B cell (primary cell): ENCODE results near the gene AIG1. TPM values are rescaled to one million over a fixed set of nuclear protein-coding genes. Genes with fewer than 3 reads are reported as not detected.
A peak's percentile ranks its signal among the peaks of the same experiment; 100 is the strongest.
"Not testable (repeated sequence)": the region's sequence is repeated elsewhere in the genome, so short reads cannot be mapped to it uniquely, and the experiment has no call there.

ENCODE experiments used
- ATAC-seq: fragments of 200-7000 bp; cut with Tn5 transposase; one replicate; pipeline ENCODE4 v1.10.0; 2021; ENCODE audit warnings: low read depth, mild to moderate bottlenecking, moderate number of reproducible peaks, moderate library complexity
- CTCF ChIA-PET: fragments of 350-600 bp; sonication (Branson Sonifier 250); formaldehyde crosslinking; loops from one replicate; lab custom pipeline; 2021; ENCODE audit warnings: antibody characterized with exemption, inconsistent platforms; lab: Charles Lee
- POLR2A ChIA-PET: fragments of 350-600 bp; sonication (Branson Sonifier 250); formaldehyde crosslinking; loops from one replicate; lab custom pipeline; 2021; ENCODE audit warnings: antibody characterized with exemption; lab: Charles Lee
- DNase-seq: peaks from one replicate; pipeline ENCODE4 v3.0.0; 2013
- H2AFZ ChIP-seq: 2 replicates; pipeline ENCODE4 v1.6.1; 2012; ENCODE audit warnings: mild to moderate bottlenecking, low read depth, low read length; ENCODE audit not compliant: insufficient read depth, poor library complexity, severe bottlenecking
- H3K27ac ChIP-seq, 2 donors: 1 replicate in 1 of 2; 2 replicates in 1 of 2; pipeline ENCODE4 v1.5.1; 2012 to 2013; ENCODE audit warnings: low read length in 2 of 2, mild to moderate bottlenecking in 2 of 2, moderate library complexity in 1 of 2
- H3K27me3 ChIP-seq, 4 experiments: fragments of 200-600 bp in 1 of 4; sonication (generic) in 1 of 4; replicated peaks in 1 of 4; 1 replicate in 2 of 4; 2 replicates in 2 of 4; pipeline versions ENCODE4 v1.6.1 to v1.7.0; 2013 to 2016; ENCODE audit warnings: low read length in 3 of 4, mild to moderate bottlenecking in 2 of 4, mixed read lengths in 1 of 4, moderate library complexity in 1 of 4; ENCODE audit not compliant: insufficient read depth in 4 of 4, control insufficient read depth in 3 of 4; ENCODE audit errors: control extremely low read depth in 1 of 4
- H3K36me3 ChIP-seq, 2 experiments: replicated peaks in 1 of 2; 1 replicate in 1 of 2; 2 replicates in 1 of 2; pipeline versions ENCODE4 v1.6.1 to v1.7.1; 2013; ENCODE audit warnings: low read length in 1 of 2; ENCODE audit not compliant: insufficient read depth in 2 of 2, control insufficient read depth in 1 of 2; ENCODE audit errors: control extremely low read depth in 1 of 2, extremely low read depth in 1 of 2
- H3K4me1 ChIP-seq, 2 donors: fragments of 200-600 bp in 1 of 2; sonication (generic) in 1 of 2; 1 replicate in 1 of 2; 2 replicates in 1 of 2; pipeline versions ENCODE4 v1.5.1 to v1.6.1; 2013 to 2017; ENCODE audit warnings: low read length in 2 of 2; ENCODE audit not compliant: control insufficient read depth in 2 of 2, insufficient read depth in 2 of 2
- H3K4me2 ChIP-seq: replicated peaks from 2 replicates; pipeline ENCODE3; 2012; ENCODE audit warnings: mild to moderate bottlenecking, low read depth, low read length; ENCODE audit not compliant: poor library complexity, severe bottlenecking
- H3K4me3 ChIP-seq, 5 experiments: fragments of 200-600 bp in 1 of 5; sonication (generic) in 1 of 5; 1 replicate in 3 of 5; 2 replicates in 2 of 5; pipeline versions ENCODE4 v1.5.1 to v1.7.0; 2011 to 2016; ENCODE audit warnings: low read length in 4 of 5, mild to moderate bottlenecking in 4 of 5, low read depth in 2 of 5, control low read depth in 1 of 5, moderate library complexity in 1 of 5; ENCODE audit not compliant: insufficient read depth in 1 of 5; ENCODE audit errors: control extremely low read depth in 1 of 5, extremely low read depth in 1 of 5
- H3K79me2 ChIP-seq: fragments of 200-600 bp; sonication (generic); one replicate; pipeline ENCODE4 v1.6.0; 2016; ENCODE audit warnings: low read length; ENCODE audit not compliant: control insufficient read depth, insufficient read depth
- H3K9ac ChIP-seq: fragments of 200-600 bp; sonication (generic); 2 replicates; pipeline ENCODE4 v1.6.1; 2017; ENCODE audit warnings: mild to moderate bottlenecking, low read length, moderate library complexity
- H3K9me3 ChIP-seq, 3 donors: one replicate each; pipeline versions ENCODE4 v1.6.1 to v1.7.1; 2013; ENCODE audit warnings: low read length in 2 of 3; ENCODE audit not compliant: control insufficient read depth in 2 of 3, insufficient read depth in 1 of 3; ENCODE audit errors: control extremely low read depth in 1 of 3
- H4K20me1 ChIP-seq: 2 replicates; pipeline ENCODE4 v1.6.0; 2012; ENCODE audit warnings: mild to moderate bottlenecking, low read length; ENCODE audit not compliant: insufficient read depth, control insufficient read depth, poor library complexity, severe bottlenecking
- H3K27ac Mint-ChIP-seq: one replicate; pipeline ENCODE4 v1.8.0; 2021; ENCODE audit warnings: mixed read lengths
- H3K27me3 Mint-ChIP-seq: one replicate; pipeline ENCODE4 v1.8.0; 2021; ENCODE audit warnings: mixed read lengths
- H3K4me1 Mint-ChIP-seq: one replicate; pipeline ENCODE4 v1.8.0; 2021; ENCODE audit warnings: mixed read lengths
- H3K4me3 Mint-ChIP-seq: one replicate; pipeline ENCODE4 v1.8.0; 2021; ENCODE audit warnings: mixed read lengths
- H3K9me3 Mint-ChIP-seq: one replicate; pipeline ENCODE4 v1.8.0; 2022; ENCODE audit warnings: mixed read lengths; ENCODE audit not compliant: insufficient read depth
- CTCF ChIP-seq: fragments of 200-600 bp; IDR thresholded peaks from one replicate; pipeline ENCODE4 v1.8.0; 2022; ENCODE audit warnings: antibody characterized with exemption, mild to moderate bottlenecking
- EZH2 ChIP-seq: IDR thresholded peaks from 2 replicates; pipeline ENCODE4 v1.6.1; 2012; ENCODE audit warnings: borderline replicate concordance, low read depth, mild to moderate bottlenecking, moderate library complexity, low read length; ENCODE audit not compliant: insufficient read depth, poor library complexity, severe bottlenecking
- WGBS: methylation state at CpG from one replicate; pipeline ENCODE4 v1.1.5; 2013; ENCODE audit warnings: missing lambda C conversion rate; ENCODE audit not compliant: insufficient coverage; 5-methylcytosine and 5-hydroxymethylcytosine counted together
- intact Hi-C: fragments of 100-400 bp; cut with micrococcal nuclease; formaldehyde crosslinking; loops from one replicate; pipeline ENCODE4 v1.10.0; 2022
- polyA plus RNA-seq: library from polyadenylated mRNA; depleted of rRNA; stranded (reverse); fragments of >200 nt; gene quantifications from 2 replicates; pipeline ENCODE4 v1.2.3, GENCODE V29; 2012
- total RNA-seq, 2 donors: library from RNA; stranded (reverse); fragments of 120-200 nt in 1 of 2; gene quantifications; 1 replicate in 1 of 2; 2 replicates in 1 of 2; pipeline versions ENCODE4 v1.2.3 to v1.2.4, GENCODE V29; 2013 to 2022

AIG1 gene
- total and polyA plus RNA-seq, 2 donors (not counting 1 experiment from before 2014, with no cell fraction given) = 7.0 to 9.0 TPM

GRCh38 chr6:143337201-143337949 is 276.7 kb downstream of the AIG1 start:
- Histone ChIP-seq H3K79me2 (no peaks in the 10 kb centered on the region), H3K9me3 (peaks cover 0 to 10% (median 0%) of the 10 kb centered on the region in 3 donors), H3K9ac (no peak overlapping the region), H3K36me3 (no peaks in the 10 kb centered on the region), H2AFZ (no peak overlapping the region), H3K4me2 (no peak overlapping the region), H4K20me1 (no peaks in the 10 kb centered on the region), H3K27me3 (no peaks in the 10 kb centered on the region), H3K4me1 (no peaks in the 10 kb centered on the region), H3K27ac (no peak overlapping the region), H3K4me3 (no peak overlapping the region)
- ATAC-seq (peak; percentile 39), DNase-seq (peak; percentile 48)
- Mint-ChIP-seq H3K4me1 (no peaks in the 10 kb centered on the region), H3K27ac (no peak overlapping the region), H3K4me3 (no peak overlapping the region), H3K9me3 (no peaks in the 10 kb centered on the region), H3K27me3 (no peaks in the 10 kb centered on the region)
- CTCF ChIA-PET = interaction anchor here (0.8 to 3.9 kb wide), 8 partner anchors 11 to 865 kb away, joined by 3 to 32 read pairs (median 4); no protein-coding TSS in a partner anchor
- WGBS = 90% methylated on average over 14 of the region's 17 CpGs
- TF ChIP-seq EZH2 = no peak
- peak; percentile 59 for TF ChIP-seq CTCF
- intact Hi-C loops = loop anchor here (1.0 to 10.0 kb wide), 2 partner anchors 644 to 863 kb away; no protein-coding TSS in a partner anchor
- POLR2A ChIA-PET = no interaction called here

GRCh38 chr6:143339223-143339622 is 278.5 kb downstream of the AIG1 start:
- TF ChIP-seq EZH2 (no peak), CTCF (no peak)
- Mint-ChIP-seq H3K27ac (no peak overlapping the region), H3K4me3 (no peak overlapping the region), H3K9me3 (no peaks in the 10 kb centered on the region), H3K27me3 (no peaks in the 10 kb centered on the region), H3K4me1 (no peaks in the 10 kb centered on the region)
- H3K79me2 ChIP-seq = no peaks in the 10 kb centered on the region
- no peaks in the 10 kb centered on the region for H4K20me1 ChIP-seq
- intact Hi-C loops = loop anchor here (10.0 kb wide), 1 partner anchor 864 kb away; no protein-coding TSS in a partner anchor
- DNase-seq (no peak), ATAC-seq (no peak)
- H3K9ac ChIP-seq = no peak overlapping the region
- no peaks in the 10 kb centered on the region for H3K36me3 ChIP-seq
- no peak overlapping the region for H3K27ac ChIP-seq
- ChIA-PET CTCF (interaction anchor here (0.7 to 2.8 kb wide), 2 partner anchors 440 to 864 kb away, joined by 6 to 13 read pairs; no protein-coding TSS in a partner anchor), POLR2A (no interaction called here)
- H3K4me3 ChIP-seq = no peak overlapping the region
- no peaks in the 10 kb centered on the region for H3K27me3 ChIP-seq
- no peak overlapping the region for H3K4me2 ChIP-seq
- no peaks in the 10 kb centered on the region for H3K4me1 ChIP-seq
- peaks cover 0 to 10% (median 0%) of the 10 kb centered on the region in 3 donors for H3K9me3 ChIP-seq
- H2AFZ ChIP-seq = no peak overlapping the region

GRCh38 chr6:143345477-143345876 is 284.8 kb downstream of the AIG1 start:
- POLR2A ChIA-PET, H2AFZ ChIP-seq, H3K27ac Mint-ChIP-seq, CTCF ChIA-PET, DNase-seq, H3K27me3 Mint-ChIP-seq, H3K4me1 ChIP-seq, H3K4me3 ChIP-seq, H3K9ac ChIP-seq, H4K20me1 ChIP-seq, H3K9me3 ChIP-seq, H3K27me3 ChIP-seq, ATAC-seq, H3K9me3 Mint-ChIP-seq, H3K4me1 Mint-ChIP-seq, intact Hi-C loops, H3K36me3 ChIP-seq, H3K4me3 Mint-ChIP-seq, H3K79me2 ChIP-seq, H3K4me2 ChIP-seq, H3K27ac ChIP-seq: not testable (repeated sequence)
- no CpG with 5 or more reads among the region's 7 CpGs for WGBS
